GM23338 (cell line): ENCODE data around the gene ATAD5.

Experiments
- CREB1 ChIP-seq: fragments of 250-450 bp; sonication (Bioruptor Pico); IDR thresholded peaks from 2 replicates; pipeline ENCODE4 v1.5.0; 2020; ENCODE audit warnings: low read depth, mild to moderate bottlenecking, moderate library complexity
- CTCF ChIP-seq, 2 experiments: fragments of 200-600 bp in 1 of 2; sonication (generic) in 1 of 2; conservative IDR thresholded peaks; 2 replicates each; pipeline versions ENCODE4 v1.5.1 to v1.6.1; 2016 to 2017; ENCODE audit warnings: antibody characterized with exemption in 2 of 2, low read depth in 2 of 2, mild to moderate bottlenecking in 2 of 2, moderate library complexity in 1 of 2
- NANOG ChIP-seq: IDR thresholded peaks from 2 replicates; pipeline ENCODE4 v1.6.1; 2016; ENCODE audit warnings: antibody characterized with exemption, borderline replicate concordance
- POLR2AphosphoS5 ChIP-seq: IDR thresholded peaks from 2 replicates; pipeline ENCODE4 v1.6.1; 2016; ENCODE audit warnings: antibody characterized with exemption, low read depth
- REST ChIP-seq: IDR thresholded peaks from one replicate; pipeline ENCODE4 v1.6.1; 2018; ENCODE audit warnings: antibody characterized with exemption; ENCODE audit not compliant: unreplicated experiment

- no peak for TF ChIP-seq CTCF (conservative IDR thresholded peaks at IDR 0.05; ENCODE audit: low read depth in 2 of 2)
- TF ChIP-seq POLR2AphosphoS5 = no peak
- TF ChIP-seq NANOG = no peak
- no peak for TF ChIP-seq CREB1 (CRISPR knock-in tag)
- TF ChIP-seq REST = no peak
Measured at GRCh38 chr17:30788918-30789317, 42.8 kb upstream of the ATAD5 start.
